HG03103 (cell line): ENCODE measurements around the gene PTPRN2.

Experiments used
- ATAC-seq: cut with Tn5 transposase; IDR thresholded peaks from one replicate; pipeline ENCODE4 v1.9.1; 2021; ENCODE audit warnings: low read depth; ENCODE audit not compliant: unreplicated experiment

Gene PTPRN2

DNA sequence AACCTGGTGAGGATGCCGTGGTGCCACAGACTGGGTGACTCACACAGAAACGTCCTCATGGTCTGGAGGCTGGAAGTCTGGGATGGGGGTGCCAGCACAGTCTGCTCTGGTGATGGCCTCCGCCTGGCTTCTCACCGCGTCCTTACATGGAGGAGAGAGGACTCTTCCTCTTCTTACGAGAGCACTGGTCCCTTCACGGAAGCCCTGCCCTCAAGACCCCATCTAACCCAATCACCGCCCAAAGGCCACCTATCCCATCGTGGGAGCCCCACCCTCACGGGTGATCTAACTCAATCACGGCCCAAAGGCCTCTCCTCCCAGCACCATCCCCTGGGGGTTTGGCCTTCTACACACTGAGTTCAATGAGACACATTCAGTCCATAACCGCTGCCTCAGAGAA is 137.7 kb downstream of the PTPRN2 start:
- ATAC-seq: no peak

GRCh38 chr7:158449266-158449665 is 138.4 kb downstream of the PTPRN2 start:
- ATAC-seq: no peak

GRCh38 chr7:158448430-158449100 is 139.1 kb downstream of the PTPRN2 start:
- ATAC-seq: no peak

GRCh38 chr7:158447506-158448171 is 140.0 kb downstream of the PTPRN2 start:
- ATAC-seq: no peak

- no peak for ATAC-seq
Measured at GRCh38 chr7:158447151-158447505, 140.5 kb downstream of the PTPRN2 start.

- no peak for ATAC-seq
Measured at GRCh38 chr7:158446706-158447105, 140.9 kb downstream of the PTPRN2 start.

DNA sequence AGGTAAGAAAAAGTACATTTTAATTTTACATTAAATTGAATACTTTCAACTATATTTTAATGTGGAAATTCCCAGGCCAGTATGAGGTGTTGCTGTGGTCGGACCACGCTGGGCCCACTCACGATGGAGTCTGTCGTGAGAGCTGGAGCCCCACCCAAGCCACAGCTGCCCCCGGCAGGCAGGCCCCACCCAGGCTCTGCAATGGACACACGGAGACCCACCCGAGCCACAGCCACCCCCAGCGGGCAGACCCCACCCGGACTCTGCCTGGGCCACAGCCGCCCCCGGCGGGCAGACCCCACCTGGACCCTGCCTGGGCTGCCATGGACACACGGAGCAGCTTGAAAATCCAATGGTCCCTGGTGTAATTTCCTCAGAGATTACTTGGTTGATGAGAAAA is 141.3 kb downstream of the PTPRN2 start:
- ATAC-seq: no peak

DNA sequence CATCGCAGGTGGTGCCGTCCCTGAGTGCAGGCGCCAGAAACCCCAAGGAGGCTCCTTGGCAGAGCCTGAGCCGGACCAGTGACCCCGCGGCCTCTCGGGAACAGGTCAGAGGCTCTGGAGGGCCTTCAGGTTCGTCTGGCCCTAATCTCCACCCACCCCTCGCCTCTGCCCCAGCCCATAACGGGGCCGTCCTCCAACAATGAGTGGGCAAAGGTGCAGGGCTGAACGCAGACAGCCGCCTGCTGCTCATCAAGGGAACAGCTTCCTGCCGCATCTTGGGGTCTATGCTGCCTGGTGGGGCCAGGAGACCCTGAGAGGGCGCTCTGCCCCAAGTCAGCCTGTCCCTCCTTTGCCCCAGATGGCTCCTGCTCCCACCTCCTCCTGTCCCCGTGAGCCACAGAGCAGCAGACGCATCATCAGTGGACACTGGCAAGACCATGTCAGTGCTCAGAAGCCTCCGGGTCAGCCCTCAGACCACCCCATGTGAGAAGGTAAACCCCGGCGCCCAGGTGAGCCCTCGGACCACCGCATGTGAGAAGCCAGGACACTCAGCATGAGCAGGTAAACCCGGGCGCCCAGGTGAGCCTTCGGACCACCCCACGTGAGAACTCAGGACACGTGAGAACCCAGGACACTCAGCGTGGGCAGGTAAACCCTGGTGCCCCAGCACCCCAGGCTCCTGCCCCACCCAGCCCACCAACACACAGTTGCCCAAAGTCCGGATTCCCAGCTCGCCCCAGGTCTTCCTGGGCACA is 142.0 kb downstream of the PTPRN2 start:
- no peak for ATAC-seq

GRCh38 chr7:158444501-158445420 is 142.9 kb downstream of the PTPRN2 start:
- no peak for ATAC-seq

DNA sequence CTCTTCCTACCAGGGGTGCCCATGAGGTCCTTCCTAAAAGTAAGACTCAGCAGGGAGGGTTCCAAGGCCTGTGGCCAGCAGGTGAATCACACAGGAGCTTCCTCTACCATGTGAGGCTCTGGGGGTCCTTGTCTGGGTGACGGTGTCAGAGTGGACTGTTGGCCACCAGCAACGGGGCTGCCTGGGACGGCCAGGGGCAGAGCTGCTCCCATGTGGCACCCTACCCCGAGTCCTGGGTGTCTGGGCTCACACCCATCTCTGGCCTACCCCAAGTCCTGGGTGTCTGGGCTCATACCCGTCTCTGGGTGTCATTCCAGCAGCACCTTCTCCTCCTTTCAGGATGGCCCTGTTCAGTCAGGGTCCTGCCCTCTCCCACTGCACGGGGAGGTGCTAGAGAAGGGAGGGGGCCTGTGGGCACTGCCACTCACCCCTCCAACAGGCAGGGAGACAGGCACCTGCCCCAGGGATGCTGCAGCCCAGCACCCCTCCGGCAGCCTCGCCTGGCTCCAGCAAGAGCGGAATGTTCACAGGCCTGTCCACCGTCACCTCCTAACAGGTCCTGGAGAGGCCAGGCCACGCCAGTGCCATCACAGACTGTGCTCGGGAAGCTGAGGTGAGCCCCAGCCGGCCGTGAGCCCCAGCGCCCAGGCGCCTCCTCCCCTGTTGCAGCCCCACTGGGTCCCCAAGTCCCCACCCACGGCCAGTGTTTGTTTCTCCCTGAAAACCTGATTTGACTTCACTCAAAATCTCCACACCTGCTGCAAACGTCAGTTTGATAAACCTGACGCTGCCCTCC is 143.7 kb downstream of the PTPRN2 start:
- no peak for ATAC-seq

- ATAC-seq: no peak
Measured at GRCh38 chr7:158443014-158443687, 144.5 kb downstream of the PTPRN2 start.

GRCh38 chr7:158442260-158442659 is 145.4 kb downstream of the PTPRN2 start:
- no peak for ATAC-seq

GRCh38 chr7:158439035-158439434 is 148.6 kb downstream of the PTPRN2 start:
- ATAC-seq: no peak

DNA sequence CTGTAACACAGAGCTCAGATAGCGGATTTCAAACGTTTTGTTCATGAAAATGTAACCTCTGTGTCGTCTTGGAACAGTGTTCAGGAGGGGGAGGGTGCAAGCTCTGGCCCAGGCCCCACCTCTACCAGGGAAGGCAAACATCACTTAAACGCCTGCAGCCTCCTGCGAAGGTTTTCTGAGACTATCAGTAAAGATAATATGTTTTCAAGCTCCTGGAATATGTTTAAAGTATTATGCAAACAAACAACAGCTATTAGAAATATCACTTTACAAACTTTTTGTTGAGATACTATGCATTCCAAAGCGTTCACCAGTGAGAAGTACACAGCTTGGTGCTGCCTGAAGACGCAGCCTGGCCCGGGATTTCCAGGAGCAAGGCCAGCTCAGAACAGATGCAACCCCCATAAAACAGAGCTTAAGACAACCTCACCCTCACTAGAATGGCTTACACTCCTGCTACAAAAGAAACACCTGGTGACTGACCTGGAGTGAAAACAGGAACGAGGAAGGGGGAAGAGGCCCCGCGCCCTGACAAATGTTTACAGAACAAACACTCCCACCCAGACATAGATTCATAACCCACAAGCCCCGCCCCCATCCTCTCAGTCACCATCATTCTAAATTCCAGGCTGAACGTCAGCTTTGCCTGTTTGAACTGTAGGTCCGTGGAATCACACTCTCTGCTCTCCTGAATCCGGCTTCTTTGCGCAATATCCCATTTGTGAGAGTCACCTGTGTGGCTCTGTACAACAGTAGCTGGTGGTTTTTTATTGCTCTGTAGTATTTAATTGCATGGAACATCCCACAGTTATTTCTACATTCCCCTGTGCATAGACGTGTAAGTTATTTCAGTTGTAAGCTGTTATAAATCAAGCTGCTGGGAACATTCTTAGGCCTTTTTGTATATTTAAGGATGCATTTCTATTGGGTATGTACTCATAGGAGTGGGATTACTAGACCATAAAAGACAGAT is 155.0 kb downstream of the PTPRN2 start:
- ATAC-seq: no peak

GRCh38 chr7:158431941-158432347 is 155.7 kb downstream of the PTPRN2 start:
- ATAC-seq: no peak

DNA sequence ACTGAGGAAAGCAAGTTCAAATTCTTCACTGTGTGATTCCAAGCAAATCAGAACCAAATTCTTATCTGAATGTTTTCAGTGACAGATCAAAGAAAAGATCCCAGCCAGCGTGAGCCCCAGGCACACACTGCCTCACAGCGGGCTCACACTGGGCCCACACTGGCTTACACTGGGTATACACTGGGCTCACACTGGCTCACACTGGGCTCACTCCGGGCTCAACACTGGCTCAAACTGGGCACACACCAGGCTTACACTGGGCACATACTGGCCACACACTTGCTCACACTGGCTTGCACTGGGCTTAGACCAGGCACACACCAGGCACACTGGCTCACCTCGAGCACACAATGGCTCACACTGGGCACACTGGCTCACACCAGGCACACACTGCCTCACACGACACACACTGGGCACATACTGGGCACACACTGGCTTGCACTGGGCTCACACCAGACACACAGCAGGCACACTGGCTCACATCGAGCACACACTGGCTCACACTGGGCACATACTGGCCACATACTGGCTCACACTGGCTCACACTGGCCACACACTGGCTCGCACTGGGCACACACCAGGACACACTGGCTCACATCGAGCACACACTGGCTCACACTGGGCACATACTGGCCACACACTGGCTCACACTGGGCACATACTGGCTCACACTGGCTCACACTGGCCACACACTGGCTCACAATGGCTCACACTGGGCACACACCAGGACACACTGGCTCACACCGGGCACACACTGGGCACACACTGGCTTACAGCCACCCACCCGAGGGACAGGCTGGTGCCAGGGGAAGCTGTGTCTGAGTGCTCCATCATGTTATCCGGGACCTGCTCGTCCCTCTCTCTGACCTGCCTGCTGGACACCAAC is 156.3 kb downstream of the PTPRN2 start:
- no peak for ATAC-seq

GRCh38 chr7:158430308-158431034 is 157.2 kb downstream of the PTPRN2 start:
- no peak for ATAC-seq
